HCT116 (cell line): ENCODE data around the gene TCF12. TPM values are rescaled to one million over a fixed set of nuclear protein-coding genes. Genes with fewer than 3 reads are reported as not detected.

ENCODE experiments used
- ATAC-seq: fragments of 200-7000 bp; cut with Tn5 transposase; 2 replicates; pipeline ENCODE4 v1.9.1; 2020; ENCODE audit warnings: mild to moderate bottlenecking, moderate library complexity
- BruUV-seq: library from RNA; stranded (reverse); fragments of 400-500 nt; replicated peaks from 2 replicates; lab custom pipeline; 2021; lab: Mats Ljungman, UMichigan
- CTCF ChIA-PET: fragments of 300-600 bp; sonication (Branson Sonifier 250); formaldehyde crosslinking; loops from one replicate; lab custom pipeline; 2021; ENCODE audit warnings: antibody characterized with exemption; lab: Charles Lee
- POLR2A ChIA-PET: fragments of 300-600, 350-600 bp; sonication (Branson Sonifier 250); formaldehyde crosslinking; loops from one replicate; lab custom pipeline; 2021; ENCODE audit warnings: antibody characterized with exemption; lab: Charles Lee
- RAD21 ChIA-PET, 2 experiments: fragments of 300-600 bp; sonication (Branson Sonifier 250); formaldehyde crosslinking; loops; one replicate each; lab custom pipeline; 2023; ENCODE audit warnings: low total read pairs in 2 of 2; ENCODE audit not compliant: uncharacterized antibody in 2 of 2, unreplicated experiment in 2 of 2, low non-redundant PET in 1 of 2; lab: Charles Lee
- DNase-seq: peaks from one replicate; pipeline ENCODE4 v3.0.0-alpha.2; 2010; ENCODE audit warnings: low read depth, low spot score
- H2AFZ ChIP-seq: fragments of 200-600 bp; shearing (Covaris generic), sonication (generic); 2 replicates; pipeline ENCODE4 v1.6.1; 2017; ENCODE audit warnings: low read depth, mixed run types, mixed read lengths, antibody characterized with exemption, low read length; ENCODE audit not compliant: poor library complexity, severe bottlenecking
- H3K27ac ChIP-seq: 2 replicates; pipeline ENCODE4 v1.5.1; 2012; ENCODE audit warnings: low read depth, low read length
- H3K27me3 ChIP-seq: fragments of 200-600 bp; sonication (generic); 2 replicates; pipeline ENCODE4 v1.6.1; 2016; ENCODE audit warnings: mixed run types, low read length, mixed read lengths; ENCODE audit not compliant: insufficient read depth
- H3K36me3 ChIP-seq, 2 experiments: fragments of 200-500 bp in 1 of 2; fragments of 200-600 bp in 1 of 2; sonication (Bioruptor generic) in 1 of 2; sonication (generic) in 1 of 2; 2 replicates each; pipeline versions ENCODE4 v1.5.1 to v1.6.1; 2014 to 2016; ENCODE audit warnings: low read length in 2 of 2, inconsistent platforms in 1 of 2, mixed read lengths in 1 of 2, mixed run types in 1 of 2; ENCODE audit not compliant: insufficient read depth in 2 of 2, control insufficient read depth in 1 of 2
- H3K4me1 ChIP-seq, 2 experiments: fragments of 200-600 bp in 1 of 2; sonication (generic) in 1 of 2; 2 replicates each; pipeline versions ENCODE4 v1.5.1 to v1.6.1; 2012 to 2017; ENCODE audit warnings: low read length in 2 of 2, inconsistent platforms in 1 of 2, mild to moderate bottlenecking in 1 of 2, mixed read lengths in 1 of 2, mixed run types in 1 of 2, moderate library complexity in 1 of 2; ENCODE audit not compliant: insufficient read depth in 2 of 2, control insufficient read depth in 1 of 2
- H3K4me2 ChIP-seq: fragments of 200-600 bp; sonication (generic); 2 replicates; pipeline ENCODE4 v1.6.1; 2017; ENCODE audit warnings: mixed run types, low read length, mixed read lengths
- H3K4me3 ChIP-seq, 2 experiments: fragments of 200-600 bp in 1 of 2; sonication (generic) in 1 of 2; replicated peaks in 1 of 2; 2 replicates each; pipeline ENCODE4 v1.5.1; 2011 to 2016; ENCODE audit warnings: low read length in 2 of 2, control low read depth in 1 of 2, low read depth in 1 of 2, mild to moderate bottlenecking in 1 of 2, mixed read lengths in 1 of 2, mixed run types in 1 of 2
- H3K79me2 ChIP-seq: fragments of 200-600 bp; sonication (generic); 2 replicates; pipeline ENCODE4 v1.6.1; 2017; ENCODE audit warnings: mild to moderate bottlenecking, mixed run types, low read length, moderate library complexity, mixed read lengths; ENCODE audit not compliant: insufficient read depth
- H3K9ac ChIP-seq: fragments of 200-600 bp; sonication (generic); 2 replicates; pipeline ENCODE4 v1.6.1; 2016; ENCODE audit warnings: low read length, mixed read lengths
- H3K9me2 ChIP-seq: fragments of 200-600 bp; sonication (generic), shearing (Covaris generic); 2 replicates; pipeline ENCODE4 v1.6.1; 2017; ENCODE audit warnings: mixed run types, mild to moderate bottlenecking, moderate library complexity; ENCODE audit not compliant: insufficient read depth
- H3K9me3 ChIP-seq, 2 experiments: fragments of 200-500 bp in 1 of 2; fragments of 200-600 bp in 1 of 2; sonication (Bioruptor generic) in 1 of 2; sonication (generic) in 1 of 2; 2 replicates each; pipeline ENCODE4 v1.6.1; 2014 to 2017; ENCODE audit warnings: low read length in 2 of 2, mixed read lengths in 2 of 2, inconsistent platforms in 1 of 2, low read depth in 1 of 2, mild to moderate bottlenecking in 1 of 2, mixed run types in 1 of 2, moderate library complexity in 1 of 2; ENCODE audit not compliant: control insufficient read depth in 1 of 2, insufficient read depth in 1 of 2
- H4K20me1 ChIP-seq: fragments of 200-600 bp; sonication (generic), shearing (Covaris generic); 2 replicates; pipeline ENCODE4 v1.6.1; 2017; ENCODE audit warnings: mixed run types, mild to moderate bottlenecking, moderate library complexity; ENCODE audit not compliant: insufficient read depth
- CTCF ChIP-seq, 3 experiments: fragments of 200-600 bp in 1 of 3; sonication (generic) in 1 of 3; IDR thresholded peaks in 2 of 3; conservative IDR thresholded peaks in 1 of 3; 2 replicates each; pipeline ENCODE4 v1.5.1; 2012 to 2017; ENCODE audit warnings: low read depth in 2 of 3, low read length in 2 of 3, antibody characterized with exemption in 1 of 3, borderline replicate concordance in 1 of 3, control low read depth in 1 of 3, mild to moderate bottlenecking in 1 of 3, mixed read lengths in 1 of 3, mixed run types in 1 of 3, moderate library complexity in 1 of 3; ENCODE audit not compliant: insufficient read depth in 1 of 3
- ELF1 ChIP-seq: IDR thresholded peaks from 2 replicates; pipeline ENCODE4 v1.6.1; 2012; ENCODE audit warnings: low read depth, borderline replicate concordance
- SIN3A ChIP-seq: IDR thresholded peaks from 2 replicates; pipeline ENCODE4 v1.6.1; 2012; ENCODE audit warnings: low read depth
- SRF ChIP-seq: IDR thresholded peaks from 2 replicates; pipeline ENCODE4 v1.6.1; 2012; ENCODE audit warnings: low read depth
- ZBTB33 ChIP-seq: IDR thresholded peaks from 2 replicates; pipeline ENCODE4 v1.6.1; 2011; ENCODE audit warnings: mild to moderate bottlenecking, low read length, moderate library complexity; ENCODE audit not compliant: insufficient replicate concordance; ENCODE audit errors: extremely low read depth
- intact Hi-C: fragments of 100-400 bp; cut with micrococcal nuclease; formaldehyde crosslinking; loops from 2 replicates; pipeline ENCODE4 v1.10.0; 2022
- total RNA-seq: library from RNA; stranded (reverse); gene quantifications from one replicate; pipeline ENCODE4 v1.2.1, GENCODE V29; 2021; ENCODE audit not compliant: unreplicated experiment

Gene TCF12
- total RNA-seq, 1 experiment from 2014 or later = 71.6 TPM

- Histone ChIP-seq H3K4me1 (no peaks in the 10 kb centered on the region), H2AFZ (no peak overlapping the region), H3K27me3 (no peaks in the 10 kb centered on the region), H3K9ac (no peak overlapping the region), H3K4me3 (no peak overlapping the region), H3K36me3 (0 out of 4 replicates have a peak, but pooled peaks cover 0 to 4% of the 10 kb centered on the region in 2 experiments), H4K20me1 (no peaks in the 10 kb centered on the region), H3K4me2 (no peak overlapping the region), H3K9me2 (no peaks in the 10 kb centered on the region), H3K9me3 (no peaks in the 10 kb centered on the region), H3K27ac (no peak overlapping the region), H3K79me2 (no peaks in the 10 kb centered on the region)
- DNase-seq (no peak), ATAC-seq (no peak)
- TF ChIP-seq ZBTB33 (no peak), SRF (no peak), SIN3A (no peak), ELF1 (no peak), CTCF (IDR thresholded peaks at IDR 0.05 in 2 of 3, conservative IDR thresholded peaks at IDR 0.05 in 1 of 3; ENCODE audit: borderline replicate concordance in 1 of 3, insufficient read depth in 1 of 3, low read depth in 2 of 3, low read length in 2 of 3) (no peak)
- ChIA-PET POLR2A (no interaction called here), CTCF (no interaction called here), RAD21 (no interaction called here)
- no TSS peak for BruUV-seq
- intact Hi-C loops = no loop called here
Measured at GRCh38 chr15:57248074-57248473, 329.6 kb downstream of the TCF12 start.
